ENCODE measurements around the gene PFN3.
A peak's percentile ranks its signal among the peaks of the same experiment; 100 is the strongest.
"Not testable (repeated sequence)": the region's sequence is repeated elsewhere in the genome, so short reads cannot be mapped to it uniquely, and the experiment has no call there.

PFN3 gene

GRCh38 chr5:177425196-177425800, 24.8 kb upstream of the PFN3 start:
- DNase-seq (ENCODE audit: low read depth) = no peak

GRCh38 chr5:177423671-177424070, 23.2 kb upstream of the PFN3 start:
- DNase-seq (ENCODE audit: low read depth) = no peak

- no peak for DNase-seq (ENCODE audit: low read depth)
Observed at GRCh38 chr5:177421062-177421798, 20.8 kb upstream of the PFN3 start.

GRCh38 chr5:177420472-177420871, 20.0 kb upstream of the PFN3 start:
- not testable (repeated sequence) for DNase-seq (ENCODE audit: low read depth)

- no peak for DNase-seq (ENCODE audit: low read depth)
Observed at GRCh38 chr5:177419046-177419445, 18.6 kb upstream of the PFN3 start.

GRCh38 chr5:177417081-177417480, 16.6 kb upstream of the PFN3 start:
- not testable (repeated sequence) for DNase-seq (ENCODE audit: low read depth)

- no peak for DNase-seq (ENCODE audit: low read depth)
Observed at GRCh38 chr5:177414481-177414880, 14.0 kb upstream of the PFN3 start.

- no peak for DNase-seq (ENCODE audit: low read depth)
Observed at GRCh38 chr5:177412603-177413233, 12.3 kb upstream of the PFN3 start.

- DNase-seq (ENCODE audit: low read depth) = no peak
Observed at GRCh38 chr5:177410575-177410974, 10.1 kb upstream of the PFN3 start.

- DNase-seq (ENCODE audit: low read depth) = no peak
Observed at GRCh38 chr5:177409043-177409801, 8.8 kb upstream of the PFN3 start, which contains the start of gene F12. Gene F12 (minus strand): TSS chr5:177409564. CDS start chr5:177409527, 37 bp downstream.

GRCh38 chr5:177405805-177406204, 5.3 kb upstream of the PFN3 start:
- DNase-seq (ENCODE audit: low read depth) = no peak

GRCh38 chr5:177405312-177405711, 4.9 kb upstream of the PFN3 start:
- no peak for DNase-seq (ENCODE audit: low read depth)

- no peak for DNase-seq (ENCODE audit: low read depth)
Observed at GRCh38 chr5:177404641-177405179, 4.2 kb upstream of the PFN3 start.

GRCh38 chr5:177403792-177404640, 3.6 kb upstream of the PFN3 start:
- peak; percentile 75 for DNase-seq (ENCODE audit: low read depth)

GRCh38 chr5:177403102-177403791, 2.8 kb upstream of the PFN3 start:
- DNase-seq (ENCODE audit: low read depth) = no peak

GRCh38 chr5:177402271-177403043, 2.0 kb upstream of the PFN3 start:
- DNase-seq (ENCODE audit: low read depth) = peak; percentile 48

GRCh38 chr5:177397875-177398390, 2.5 kb downstream of the PFN3 start:
- no peak for DNase-seq (ENCODE audit: low read depth)

GRCh38 chr5:177396807-177397206, 3.7 kb downstream of the PFN3 start:
- DNase-seq (ENCODE audit: low read depth) = no peak

- no peak for DNase-seq (ENCODE audit: low read depth)
Observed at GRCh38 chr5:177396078-177396477, 4.4 kb downstream of the PFN3 start.

- no peak for DNase-seq (ENCODE audit: low read depth)
Observed at GRCh38 chr5:177393990-177394389, 6.5 kb downstream of the PFN3 start.
